ENCODE results near the gene AQP7.

- TF ChIP-seq, protein P1, sequence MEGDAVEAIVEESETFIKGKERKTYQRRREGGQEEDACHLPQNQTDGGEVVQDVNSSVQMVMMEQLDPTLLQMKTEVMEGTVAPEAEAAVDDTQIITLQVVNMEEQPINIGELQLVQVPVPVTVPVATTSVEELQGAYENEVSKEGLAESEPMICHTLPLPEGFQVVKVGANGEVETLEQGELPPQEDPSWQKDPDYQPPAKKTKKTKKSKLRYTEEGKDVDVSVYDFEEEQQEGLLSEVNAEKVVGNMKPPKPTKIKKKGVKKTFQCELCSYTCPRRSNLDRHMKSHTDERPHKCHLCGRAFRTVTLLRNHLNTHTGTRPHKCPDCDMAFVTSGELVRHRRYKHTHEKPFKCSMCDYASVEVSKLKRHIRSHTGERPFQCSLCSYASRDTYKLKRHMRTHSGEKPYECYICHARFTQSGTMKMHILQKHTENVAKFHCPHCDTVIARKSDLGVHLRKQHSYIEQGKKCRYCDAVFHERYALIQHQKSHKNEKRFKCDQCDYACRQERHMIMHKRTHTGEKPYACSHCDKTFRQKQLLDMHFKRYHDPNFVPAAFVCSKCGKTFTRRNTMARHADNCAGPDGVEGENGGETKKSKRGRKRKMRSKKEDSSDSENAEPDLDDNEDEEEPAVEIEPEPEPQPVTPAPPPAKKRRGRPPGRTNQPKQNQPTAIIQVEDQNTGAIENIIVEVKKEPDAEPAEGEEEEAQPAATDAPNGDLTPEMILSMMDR (IDR thresholded peaks at IDR 0.05): no peak
- TF ChIP-seq POLR2A (IDR thresholded peaks at IDR 0.05) (no peak), POLR2AphosphoS5 (IDR thresholded peaks at IDR 0.05) (no peak)
Observed at GRCh38 chr9:33450621-33451146, 48.3 kb upstream of the AQP7 start.
